ENCODE results near the gene ZNF391. TPM values are rescaled to one million over a fixed set of nuclear protein-coding genes. Genes with fewer than 3 reads are reported as not detected.

The ZNF391 gene
- total and polyA plus RNA-seq, 2 donors from 2014 or later = 1.5 to 5.4 TPM

GRCh38 chr6:27400877-27401642 lies 12.5 kb downstream of the ZNF391 start:
- no peak for FAIRE-seq
- Histone ChIP-seq H3K9ac (ENCODE audit: low read length in 3 of 3) (no peak overlapping the region), H3K9me3 (ENCODE audit: control insufficient read depth in 2 of 3, insufficient read depth in 1 of 3, low read length in 3 of 3) (peaks cover 0 to 48% (median 13%) of the 10 kb centered on the region in 3 donors), H3K4me3 (ENCODE audit: low read length in 3 of 3) (no peak overlapping the region), H3K27me3 (ENCODE audit: control insufficient read depth, insufficient read depth, low read length) (no peaks in the 10 kb centered on the region), H3K4me1 (ENCODE audit: control insufficient read depth in 2 of 3, insufficient read depth in 2 of 3, low read depth in 1 of 3, low read length in 3 of 3) (no peaks in the 10 kb centered on the region), H3K36me3 (ENCODE audit: control insufficient read depth in 2 of 3, insufficient read depth in 3 of 3, low read length in 3 of 3) (peaks cover 0 to 21% (median 4%) of the 10 kb centered on the region in 3 donors), H3K27ac (ENCODE audit: low read depth in 2 of 2, low read length in 2 of 2) (no peak overlapping the region)
- TF ChIP-seq, protein P1, sequence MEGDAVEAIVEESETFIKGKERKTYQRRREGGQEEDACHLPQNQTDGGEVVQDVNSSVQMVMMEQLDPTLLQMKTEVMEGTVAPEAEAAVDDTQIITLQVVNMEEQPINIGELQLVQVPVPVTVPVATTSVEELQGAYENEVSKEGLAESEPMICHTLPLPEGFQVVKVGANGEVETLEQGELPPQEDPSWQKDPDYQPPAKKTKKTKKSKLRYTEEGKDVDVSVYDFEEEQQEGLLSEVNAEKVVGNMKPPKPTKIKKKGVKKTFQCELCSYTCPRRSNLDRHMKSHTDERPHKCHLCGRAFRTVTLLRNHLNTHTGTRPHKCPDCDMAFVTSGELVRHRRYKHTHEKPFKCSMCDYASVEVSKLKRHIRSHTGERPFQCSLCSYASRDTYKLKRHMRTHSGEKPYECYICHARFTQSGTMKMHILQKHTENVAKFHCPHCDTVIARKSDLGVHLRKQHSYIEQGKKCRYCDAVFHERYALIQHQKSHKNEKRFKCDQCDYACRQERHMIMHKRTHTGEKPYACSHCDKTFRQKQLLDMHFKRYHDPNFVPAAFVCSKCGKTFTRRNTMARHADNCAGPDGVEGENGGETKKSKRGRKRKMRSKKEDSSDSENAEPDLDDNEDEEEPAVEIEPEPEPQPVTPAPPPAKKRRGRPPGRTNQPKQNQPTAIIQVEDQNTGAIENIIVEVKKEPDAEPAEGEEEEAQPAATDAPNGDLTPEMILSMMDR (IDR thresholded peaks at IDR 0.05; ENCODE audit: borderline replicate concordance, extremely low read depth, insufficient read depth) = no peak
- no peak for DNase-seq
- intact Hi-C loops (cut with DNase I) = no loop called here

DNA sequence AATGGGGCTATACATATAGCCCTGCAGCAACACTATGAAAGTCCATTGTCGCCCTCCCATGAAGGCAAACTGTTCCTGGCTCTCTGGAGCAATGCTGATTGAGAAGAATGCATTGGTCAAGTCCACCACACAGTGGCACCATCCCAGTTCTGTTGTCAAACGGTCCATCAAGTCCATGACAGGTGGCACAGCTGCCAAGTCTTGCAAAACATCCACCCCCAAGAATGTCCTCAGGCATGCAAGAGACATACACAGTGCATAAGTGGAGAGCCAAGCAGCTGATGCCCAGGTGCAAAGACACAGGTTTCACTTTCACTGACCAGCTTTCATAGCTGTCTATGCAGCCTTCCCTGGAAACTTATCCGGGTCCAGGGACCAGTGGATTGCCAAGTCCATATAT lies 17.5 kb downstream of the ZNF391 start:
- FAIRE-seq = no peak
- H3K27ac ChIP-seq (ENCODE audit: low read depth in 2 of 2, low read length in 2 of 2) = no peak overlapping the region
- intact Hi-C loops (cut with DNase I) = no loop called here

DNA sequence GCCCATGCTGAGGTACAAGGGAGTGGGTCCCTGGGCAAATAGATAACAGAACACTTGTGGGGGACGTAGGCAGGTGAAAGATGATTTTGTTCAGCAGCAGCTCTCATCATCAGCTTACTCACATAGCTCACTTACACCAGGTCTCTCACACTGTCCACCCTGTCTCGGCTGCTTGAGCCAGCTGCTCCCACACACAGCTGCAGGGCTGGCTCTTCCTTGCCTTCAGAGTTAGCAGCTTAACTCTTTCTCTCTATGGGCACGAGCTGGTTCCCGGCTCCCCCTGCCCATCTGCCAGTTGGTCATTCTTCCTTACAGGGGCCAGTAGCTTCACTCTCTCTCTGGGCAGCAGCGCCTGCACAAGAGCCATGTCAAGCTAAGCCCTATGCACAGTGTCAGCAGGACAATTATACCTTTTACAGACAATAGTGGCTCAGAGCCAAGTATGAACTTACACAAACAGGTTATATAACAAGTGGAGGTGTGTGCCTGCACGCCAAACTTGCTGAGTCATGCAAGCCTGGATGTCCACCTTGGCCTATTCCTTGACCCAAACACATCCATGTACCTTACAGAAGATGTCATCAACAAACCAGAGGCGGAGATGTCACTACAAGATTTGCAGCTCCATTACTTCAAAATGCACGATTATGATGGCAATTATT lies 18.7 kb downstream of the ZNF391 start:
- Histone ChIP-seq H3K4me3 (ENCODE audit: low read length in 3 of 3) (no peak overlapping the region), H3K4me1 (ENCODE audit: control insufficient read depth in 2 of 3, insufficient read depth in 2 of 3, low read depth in 1 of 3, low read length in 3 of 3) (no peaks in the 10 kb centered on the region), H3K27ac (ENCODE audit: low read depth in 2 of 2, low read length in 2 of 2) (no peak overlapping the region), H3K9ac (ENCODE audit: low read length in 3 of 3) (no peak overlapping the region), H3K27me3 (ENCODE audit: control insufficient read depth, insufficient read depth, low read length) (no peaks in the 10 kb centered on the region), H3K9me3 (ENCODE audit: control insufficient read depth in 2 of 3, insufficient read depth in 1 of 3, low read length in 3 of 3) (peaks cover 0 to 14% (median under 1%) of the 10 kb centered on the region in 3 donors), H3K36me3 (ENCODE audit: control insufficient read depth in 2 of 3, insufficient read depth in 3 of 3, low read length in 3 of 3) (peaks cover 0 to 3% (median 0%) of the 10 kb centered on the region in 3 donors)
- peak in 3 of 5 donors; percentile 14 to 28 (median 26) for DNase-seq
- FAIRE-seq = no peak
- TF ChIP-seq, protein P1 (IDR thresholded peaks at IDR 0.05; ENCODE audit: borderline replicate concordance, extremely low read depth, insufficient read depth) = no peak
- intact Hi-C loops (cut with DNase I) = no loop called here

More for the DNA sequence above, 17.5 kb downstream of the ZNF391 start:
- Histone ChIP-seq H3K36me3 (ENCODE audit: control insufficient read depth in 2 of 3, insufficient read depth in 3 of 3, low read length in 3 of 3) (peaks cover 0 to 3% (median 0%) of the 10 kb centered on the region in 3 donors), H3K9ac (ENCODE audit: low read length in 3 of 3) (no peak overlapping the region), H3K9me3 (ENCODE audit: control insufficient read depth in 2 of 3, insufficient read depth in 1 of 3, low read length in 3 of 3) (peaks cover 0 to 24% (median 4%) of the 10 kb centered on the region in 3 donors), H3K27me3 (ENCODE audit: control insufficient read depth, insufficient read depth, low read length) (no peaks in the 10 kb centered on the region), H3K4me1 (ENCODE audit: control insufficient read depth in 2 of 3, insufficient read depth in 2 of 3, low read depth in 1 of 3, low read length in 3 of 3) (no peaks in the 10 kb centered on the region), H3K4me3 (ENCODE audit: low read length in 3 of 3) (no peak overlapping the region)
- TF ChIP-seq, protein P1 (IDR thresholded peaks at IDR 0.05; ENCODE audit: borderline replicate concordance, extremely low read depth, insufficient read depth) = no peak
- peak in 1 of 5 donors; percentile 8 for DNase-seq
